Subcutaneous adipose tissue (tissue), 4 donors: ENCODE results near the gene FAM222A. TPM values are rescaled to one million over a fixed set of nuclear protein-coding genes. Genes with fewer than 3 reads are reported as not detected.

Experiments used
- CTCF ChIP-seq: fragments of 450-650 bp; IDR thresholded peaks from one replicate; pipeline ENCODE4 v1.5.1; 2016; ENCODE audit warnings: low read depth, mild to moderate bottlenecking, control low read depth, antibody characterized with exemption, moderate library complexity
- total RNA-seq, 4 donors: library from RNA; depleted of rRNA; stranded (reverse); fragments of >200 nt; gene quantifications; one replicate each; pipeline ENCODE4 v1.1.0, GENCODE V29; 2016

The FAM222A gene
- total RNA-seq, 4 donors from 2014 or later, result 0.49 to 0.75 TPM; not detected in 2

- no peak for TF ChIP-seq CTCF
Measured at GRCh38 chr12:109815225-109815624, 101.6 kb downstream of the FAM222A start.

DNA sequence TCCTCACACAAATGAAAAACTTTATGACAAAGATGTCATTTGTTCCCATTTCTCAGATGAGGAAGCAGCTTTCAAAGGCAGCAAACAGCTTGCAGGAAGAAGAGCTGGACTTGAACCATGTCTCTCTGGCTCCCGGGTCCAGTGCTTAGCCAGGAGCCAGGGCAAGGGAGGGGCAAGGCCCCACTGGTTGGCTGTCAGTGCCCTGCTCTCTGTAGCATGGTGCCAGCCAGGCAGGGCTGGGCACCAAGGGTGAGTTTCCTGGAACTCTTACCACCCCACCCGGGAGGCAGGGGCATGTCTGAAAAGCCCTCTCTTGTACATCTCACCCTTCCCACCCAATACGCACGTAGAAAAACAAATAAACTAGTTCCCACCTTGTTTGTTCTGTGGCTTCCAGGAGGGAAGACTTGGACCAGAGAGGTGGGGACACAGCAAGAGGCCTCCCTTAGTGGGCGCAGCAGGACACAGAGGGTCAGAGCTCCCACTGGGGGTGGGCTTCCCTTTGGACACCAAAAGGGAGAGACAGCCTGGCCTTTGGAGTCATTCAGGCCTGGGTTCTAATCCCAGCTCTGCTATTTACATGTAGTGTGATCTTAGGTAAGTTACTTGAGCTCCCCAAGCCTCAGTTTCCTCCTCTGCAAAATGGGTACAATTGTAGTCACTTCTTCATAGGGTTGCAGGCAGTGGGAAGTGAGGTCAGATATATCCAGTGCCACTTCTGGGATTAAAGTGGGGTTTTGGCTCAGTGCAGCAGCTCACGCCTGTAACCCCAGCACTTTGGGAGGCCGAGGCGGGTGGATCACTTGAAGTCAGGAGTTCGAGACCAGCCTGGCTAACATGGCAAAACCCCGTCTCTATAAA, 102.4 kb downstream of the FAM222A start:
- TF ChIP-seq CTCF, result no peak

- TF ChIP-seq CTCF, result no peak
Measured at GRCh38 chr12:109816870-109817269, 103.2 kb downstream of the FAM222A start.

- no peak for TF ChIP-seq CTCF
Measured at GRCh38 chr12:109817627-109818231, 104.1 kb downstream of the FAM222A start.

GRCh38 chr12:109818253-109818652, 104.6 kb downstream of the FAM222A start:
- TF ChIP-seq CTCF, result no peak

DNA sequence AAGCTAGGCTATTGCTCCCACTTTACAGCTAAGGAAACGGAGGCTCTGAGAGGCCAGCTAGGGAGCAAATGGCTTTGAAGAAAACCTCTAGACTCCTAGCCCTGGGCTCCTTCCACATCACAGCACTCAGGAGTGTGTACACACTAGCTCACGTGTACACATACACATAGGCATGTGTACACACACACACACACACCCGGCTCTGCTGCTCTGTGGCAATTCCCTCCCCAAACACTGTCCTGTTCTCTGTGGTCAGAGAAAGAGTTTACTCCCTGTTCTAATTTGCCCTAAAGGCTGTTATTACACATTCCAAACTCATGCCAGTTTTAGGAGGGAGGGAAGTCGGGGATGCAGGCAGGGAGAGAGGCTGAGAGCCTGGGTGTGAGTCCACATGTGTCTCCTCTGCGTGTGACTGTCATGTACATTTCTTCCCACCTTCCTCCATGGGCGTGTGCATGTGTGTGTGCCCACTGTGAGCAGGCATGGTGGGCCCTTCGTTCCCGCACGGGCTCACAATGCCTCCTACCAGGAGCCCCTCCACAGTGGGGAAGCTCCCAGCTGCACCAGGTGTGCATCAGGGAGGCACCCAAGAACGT, 105.4 kb downstream of the FAM222A start:
- no peak for TF ChIP-seq CTCF

Other genes starting within 250 kb of the FAM222A start
- 10 to 100 TPM; 52.4 to 70.9 (median 65.2) TPM for gene KCTD10, start 236.5 kb upstream of the FAM222A start, total RNA-seq
- 10 to 100 TPM; 31.8 to 88.5 (median 45.4) TPM for gene UBE3B, start 236.2 kb upstream of the FAM222A start, total RNA-seq
- 10 to 100 TPM; 11.7 to 45.6 (median 24.7) TPM for gene MMAB, start 140.3 kb upstream of the FAM222A start, total RNA-seq
- 10 to 100 TPM in 2 of 4 donors, 1 to 10 TPM in 2; 5.4 to 15.1 (median 11.5) TPM for gene MVK, start 140.0 kb upstream of the FAM222A start, total RNA-seq
- 1 to 10 TPM in 3 of 4 donors, under 1 TPM in 1; 0.88 to 1.7 (median 1.2) TPM for gene TRPV4, start 119.6 kb downstream of the FAM222A start, total RNA-seq
- gene GLTP, start 166.7 kb downstream of the FAM222A start, total RNA-seq, result 10 to 100 TPM; 22.2 to 35.9 (median 32.6) TPM
- gene TCHP, start 186.4 kb downstream of the FAM222A start, total RNA-seq, result 10 to 100 TPM in 3 of 4 donors, 1 to 10 TPM in 1; 5.9 to 23.2 (median 13.8) TPM